Measurements from ENCODE around the gene EPHB4.
A peak's percentile ranks its signal among the peaks of the same experiment; 100 is the strongest.

The EPHB4 gene

DNA sequence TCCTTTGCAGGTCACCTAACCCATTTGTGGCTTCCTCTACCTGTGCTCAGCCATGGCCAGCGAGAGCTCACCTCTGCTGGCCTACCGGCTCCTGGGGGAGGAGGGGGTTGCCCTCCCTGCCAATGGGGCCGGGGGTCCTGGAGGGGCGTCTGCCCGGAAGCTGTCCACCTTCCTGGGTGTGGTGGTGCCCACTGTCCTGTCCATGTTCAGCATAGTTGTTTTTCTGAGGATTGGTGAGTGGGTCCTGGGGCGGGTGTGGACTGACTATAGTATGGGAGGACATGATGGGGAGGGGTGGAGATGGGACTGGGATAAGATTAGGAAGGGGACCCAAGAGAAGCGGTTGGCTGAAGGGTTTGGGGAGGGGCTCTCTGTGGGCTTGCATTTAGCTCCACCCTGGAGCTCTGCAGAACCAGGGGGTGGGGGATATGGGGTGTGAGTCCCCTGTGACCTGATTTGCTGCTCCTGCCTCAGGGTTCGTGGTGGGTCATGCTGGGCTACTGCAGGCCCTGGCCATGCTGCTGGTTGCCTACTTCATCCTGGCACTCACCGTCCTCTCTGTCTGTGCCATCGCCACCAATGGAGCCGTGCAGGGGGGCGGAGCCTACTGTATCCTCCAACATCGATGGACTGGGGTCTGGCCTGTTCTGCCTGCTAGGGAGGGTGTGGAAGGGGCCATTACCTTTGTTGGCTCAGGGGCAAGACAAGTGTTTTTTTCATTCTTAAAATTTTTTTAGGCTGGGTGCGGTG, 27.0 kb upstream of the EPHB4 start:
- DNase-seq (ENCODE audit: low read depth), result no peak

DNA sequence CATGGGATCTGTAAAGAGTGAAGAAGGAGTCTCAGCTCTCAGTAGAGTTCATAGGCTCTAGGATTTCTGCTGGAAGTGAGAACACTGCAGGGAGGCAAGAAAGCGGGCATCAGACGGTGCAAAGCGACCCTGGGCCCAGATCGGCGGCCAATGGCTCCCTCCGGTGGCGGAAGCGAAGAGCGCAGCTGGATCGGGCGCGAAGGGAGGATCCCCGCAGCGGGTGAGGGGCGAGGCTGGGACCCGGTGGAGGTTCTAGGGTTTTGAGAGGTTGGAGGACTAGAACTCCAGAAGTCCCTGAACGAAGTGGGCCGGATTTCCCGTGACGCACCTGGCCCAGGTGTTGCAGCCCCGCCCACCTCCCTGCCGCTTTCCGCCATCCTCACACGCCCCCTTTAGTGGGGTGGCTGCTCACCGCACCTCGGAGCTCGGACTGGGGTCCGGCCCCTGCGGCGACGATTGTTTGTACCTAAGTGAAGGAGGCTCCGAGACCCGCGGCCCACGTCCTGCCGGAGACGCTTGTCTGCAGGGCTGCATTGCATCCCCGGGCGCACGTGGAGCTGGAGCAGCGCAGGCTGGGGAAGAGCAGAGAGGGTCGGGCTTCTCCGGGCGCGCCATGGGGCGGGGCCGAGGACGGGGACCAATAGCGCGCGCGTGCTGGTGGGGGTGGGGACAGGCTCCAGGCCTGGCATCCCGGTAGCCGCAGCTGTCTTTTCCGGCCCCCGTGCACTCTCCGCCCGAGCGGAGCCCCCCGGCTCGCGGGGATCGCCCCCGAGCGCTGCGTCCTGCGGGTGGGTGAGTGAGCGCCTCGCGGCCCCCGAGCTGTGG, 24.9 kb upstream of the EPHB4 start, which contains the start of gene SLC12A9:
Gene SLC12A9, plus strand, starts transcription at position 666 of the 825 bp plus-strand sequence. CDS start 1,485 bp downstream, outside the sequence.
- DNase-seq (ENCODE audit: low read depth), result peak; percentile 64

DNA sequence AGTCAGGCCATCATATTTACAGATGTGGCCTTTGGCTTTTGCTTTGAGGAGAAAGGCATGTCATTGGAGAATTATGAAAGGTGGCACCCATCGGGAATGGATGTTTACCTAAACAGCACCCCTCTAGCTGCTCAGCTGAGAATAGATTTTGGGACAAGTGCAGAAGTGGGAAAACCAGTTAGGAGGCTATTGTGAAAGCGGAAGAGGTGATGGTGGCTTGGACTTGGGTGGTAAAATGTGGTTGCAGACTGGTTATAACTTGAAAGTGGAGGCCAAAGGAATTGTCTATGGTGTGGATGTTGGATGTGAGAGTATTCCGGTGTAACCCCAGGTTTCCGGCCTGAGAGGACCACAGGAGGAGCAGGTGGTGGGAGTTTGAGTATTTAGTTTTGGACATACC, 20.0 kb upstream of the EPHB4 start:
- no peak for DNase-seq (ENCODE audit: low read depth)

DNA sequence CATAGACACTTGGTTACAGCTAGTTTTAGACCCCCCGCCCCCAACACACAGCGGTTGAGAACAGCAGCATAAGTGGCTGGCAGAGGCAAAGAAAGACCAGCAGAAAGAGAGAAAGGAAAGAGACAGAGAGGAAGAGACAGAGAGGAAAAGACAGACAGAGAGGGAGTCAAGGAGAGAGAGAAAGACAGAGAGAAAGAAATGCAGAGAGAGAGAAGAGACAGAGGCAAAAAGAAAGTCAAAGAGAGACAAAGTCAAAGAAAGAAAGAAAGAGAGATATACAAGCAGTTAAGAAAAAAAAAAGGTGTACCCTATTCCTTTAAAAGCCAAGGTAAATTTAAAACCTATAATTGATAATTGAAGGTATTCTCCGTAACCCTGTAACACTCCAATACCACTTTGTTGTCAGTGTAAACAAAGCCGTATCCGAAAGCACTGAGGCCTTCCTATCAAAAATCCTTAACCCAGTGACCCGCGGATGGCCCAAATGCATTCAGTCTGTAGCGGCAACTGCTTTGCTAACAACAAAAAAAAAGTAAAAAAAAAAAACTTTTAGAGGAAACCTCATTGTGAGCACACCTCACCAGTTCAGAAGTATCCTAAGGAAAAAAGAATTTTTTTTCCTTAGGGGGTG, 13.3 kb upstream of the EPHB4 start:
- DNase-seq (ENCODE audit: low read depth), result no peak

DNA sequence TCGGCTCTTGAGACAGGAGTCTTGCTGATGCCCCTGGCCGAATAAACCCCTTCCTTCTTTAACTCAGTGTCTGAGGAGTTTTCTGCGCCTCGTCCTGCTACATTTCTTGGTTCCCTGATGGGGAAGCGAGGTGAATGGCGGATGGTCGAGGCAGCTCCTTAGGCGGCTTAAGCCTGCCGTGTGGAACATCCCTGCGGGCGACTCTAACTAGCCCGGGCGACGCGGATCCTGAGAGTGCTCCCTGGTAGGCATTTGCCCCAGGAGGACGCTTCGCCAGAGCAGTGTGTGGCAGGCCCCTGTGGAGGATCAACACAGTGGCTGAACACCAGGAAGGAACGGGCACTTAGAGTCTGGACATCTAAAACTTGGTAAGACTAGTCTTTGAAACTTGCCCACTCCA, 12.0 kb upstream of the EPHB4 start:
- no peak for DNase-seq (ENCODE audit: low read depth)

DNA sequence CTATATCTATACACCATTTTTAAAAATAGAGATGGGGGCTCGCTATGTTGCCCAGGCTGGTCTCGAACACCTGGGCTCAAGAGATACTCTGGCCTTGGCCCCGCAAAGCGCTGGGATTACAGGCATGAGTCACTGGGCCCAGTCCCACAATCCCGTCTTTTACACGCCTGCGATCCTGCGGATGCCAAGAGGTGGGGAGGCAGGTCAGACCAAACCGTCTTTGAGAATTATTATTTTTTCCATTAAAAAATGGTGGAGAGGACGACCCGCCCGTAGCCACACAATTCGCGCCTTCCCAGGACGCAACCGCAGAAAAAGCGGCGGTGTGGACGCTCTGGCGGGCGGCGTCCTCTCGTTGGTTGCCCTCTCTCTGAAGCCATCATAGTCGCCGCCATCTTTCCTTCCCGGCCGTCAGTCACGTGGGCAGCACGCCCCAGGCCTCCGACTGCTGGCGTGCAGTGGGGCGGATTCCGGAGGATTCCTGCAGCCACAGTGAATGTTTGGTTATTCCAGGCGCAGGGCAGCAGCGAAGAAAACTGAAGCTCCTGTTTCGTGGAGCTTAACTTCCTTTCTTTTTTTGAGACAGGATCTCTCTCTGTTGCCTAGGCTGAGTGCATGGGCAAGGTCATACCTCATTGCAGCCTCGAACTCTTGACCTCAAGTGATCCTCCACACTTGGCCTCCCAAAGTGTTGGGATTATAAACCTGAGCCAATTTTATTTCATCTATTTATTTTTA, 9.9 kb upstream of the EPHB4 start:
- DNase-seq (ENCODE audit: low read depth), result peak; percentile 55

DNA sequence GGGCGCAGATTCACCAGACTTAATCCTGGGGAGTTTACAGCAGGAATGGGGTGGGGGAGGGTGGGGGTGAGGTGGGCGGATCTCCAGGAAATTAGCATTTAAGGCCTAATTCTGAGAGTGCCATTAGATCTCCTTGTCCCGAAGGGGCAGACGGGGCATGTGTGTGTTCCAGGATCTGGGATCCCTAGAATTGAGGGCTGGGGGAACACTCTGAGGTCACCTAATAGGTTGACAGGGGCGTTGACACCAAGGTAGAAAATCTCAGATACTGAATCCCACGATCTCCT, 9.4 kb upstream of the EPHB4 start:
- DNase-seq (ENCODE audit: low read depth), result no peak

DNA sequence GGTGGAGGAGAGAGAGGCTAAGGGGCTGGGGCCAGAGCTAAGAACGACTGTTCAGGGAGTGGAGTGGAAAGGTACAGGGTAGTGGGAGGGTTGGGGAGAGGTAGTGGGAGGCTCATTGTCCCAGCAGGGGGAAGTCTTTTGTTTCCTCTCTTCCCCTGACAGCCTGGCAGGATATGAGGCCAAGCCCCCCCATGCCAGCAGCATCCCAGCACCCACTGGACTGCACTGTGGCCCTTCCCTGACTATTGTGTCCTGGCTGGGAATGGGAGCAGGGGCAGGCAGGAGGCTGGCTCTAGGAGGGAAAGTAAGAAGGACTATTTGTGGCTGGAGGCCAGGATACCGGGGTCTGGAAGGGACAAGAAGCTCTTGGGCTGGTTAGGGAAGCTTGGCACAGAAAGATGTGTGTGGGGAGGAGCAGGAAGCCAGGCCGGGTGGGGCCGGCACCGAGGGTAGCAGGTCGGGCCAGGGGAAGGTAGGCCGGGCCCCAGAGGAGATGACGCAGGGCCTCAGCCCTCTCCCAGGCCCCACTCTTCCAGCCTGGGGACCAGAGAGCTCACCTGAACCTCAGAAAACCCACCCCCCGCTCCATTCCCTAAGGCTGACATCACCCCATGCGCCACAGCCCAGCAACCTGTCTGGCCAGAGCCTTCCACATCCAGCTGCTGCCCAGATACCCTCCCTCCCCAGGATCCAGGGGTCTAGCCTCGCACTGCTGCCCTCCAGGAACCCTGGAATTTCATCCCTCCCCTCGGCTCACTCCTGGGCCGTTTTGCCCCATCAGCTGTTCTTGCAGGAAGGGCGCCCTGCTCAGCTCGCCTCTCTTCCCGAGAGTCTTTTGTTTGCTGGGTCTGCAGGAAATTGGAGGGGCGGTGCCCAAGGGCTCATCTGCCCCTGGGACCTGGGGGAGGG, 8.8 kb upstream of the EPHB4 start:
- DNase-seq (ENCODE audit: low read depth), result no peak

DNA sequence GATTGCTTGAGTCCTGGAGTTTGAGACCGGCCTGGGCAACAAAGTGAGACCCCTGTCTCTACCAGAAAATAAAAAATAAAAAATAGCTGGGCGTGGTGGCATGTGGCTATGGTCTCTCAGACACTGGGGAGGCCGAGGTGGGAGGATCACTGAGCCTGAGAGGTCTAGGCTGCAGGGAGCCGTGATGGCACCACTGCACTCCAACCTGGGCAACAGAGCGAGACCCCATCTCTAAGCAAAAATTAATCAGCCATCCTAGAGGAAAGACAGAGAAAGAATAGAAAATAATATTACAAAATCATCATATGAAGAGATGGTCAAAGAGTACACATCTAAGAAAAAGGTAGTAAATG, 4.9 kb upstream of the EPHB4 start:
- no peak for DNase-seq (ENCODE audit: low read depth)

DNA sequence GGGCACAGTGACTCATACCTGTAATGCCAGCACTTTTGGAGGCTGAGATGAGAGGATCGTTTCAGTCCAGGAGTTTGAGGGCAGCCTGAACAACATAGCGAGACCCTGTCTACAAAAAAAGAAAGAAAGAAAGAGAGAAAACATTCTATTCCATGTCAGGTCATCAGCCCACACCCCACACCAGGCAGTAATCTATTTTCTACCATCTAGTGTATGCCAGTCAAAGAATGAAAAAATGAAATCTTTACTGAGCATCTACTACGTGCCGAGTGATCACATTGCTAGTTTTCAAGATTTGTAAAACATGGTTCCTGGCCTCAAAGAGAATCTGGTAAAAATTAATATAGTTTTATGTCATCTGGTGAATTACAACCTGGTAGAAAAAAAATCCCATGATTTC, 3.1 kb upstream of the EPHB4 start:
- no peak for DNase-seq (ENCODE audit: low read depth)

DNA sequence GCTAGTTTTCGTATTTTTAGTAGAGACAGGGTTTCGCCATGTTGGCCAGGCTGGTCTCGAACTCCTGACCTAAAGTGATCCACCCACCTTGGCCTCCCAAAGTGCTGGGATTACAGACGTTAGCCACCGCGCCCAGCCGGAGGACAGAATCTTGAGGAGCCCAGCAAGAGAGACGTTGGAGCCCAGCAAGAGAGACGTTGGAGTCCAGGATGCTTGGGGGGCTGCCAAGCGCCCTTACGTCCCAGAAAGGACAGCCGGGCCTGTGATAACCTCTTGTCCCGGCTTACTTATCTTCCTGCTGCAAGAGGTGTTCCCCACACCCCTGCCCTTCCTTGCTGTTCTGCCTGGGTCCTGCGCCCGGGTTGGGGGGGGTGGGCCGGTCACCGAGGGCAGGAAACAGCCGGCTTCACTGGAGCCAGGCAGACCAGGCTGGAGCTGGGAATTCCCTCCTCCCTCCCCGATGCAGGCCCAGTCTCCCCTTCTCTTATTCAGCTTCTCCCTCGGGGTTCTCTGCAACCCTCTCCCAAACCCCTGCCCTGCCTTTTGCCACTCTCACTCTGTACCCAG, 1.9 kb upstream of the EPHB4 start:
- DNase-seq (ENCODE audit: low read depth), result no peak

DNA sequence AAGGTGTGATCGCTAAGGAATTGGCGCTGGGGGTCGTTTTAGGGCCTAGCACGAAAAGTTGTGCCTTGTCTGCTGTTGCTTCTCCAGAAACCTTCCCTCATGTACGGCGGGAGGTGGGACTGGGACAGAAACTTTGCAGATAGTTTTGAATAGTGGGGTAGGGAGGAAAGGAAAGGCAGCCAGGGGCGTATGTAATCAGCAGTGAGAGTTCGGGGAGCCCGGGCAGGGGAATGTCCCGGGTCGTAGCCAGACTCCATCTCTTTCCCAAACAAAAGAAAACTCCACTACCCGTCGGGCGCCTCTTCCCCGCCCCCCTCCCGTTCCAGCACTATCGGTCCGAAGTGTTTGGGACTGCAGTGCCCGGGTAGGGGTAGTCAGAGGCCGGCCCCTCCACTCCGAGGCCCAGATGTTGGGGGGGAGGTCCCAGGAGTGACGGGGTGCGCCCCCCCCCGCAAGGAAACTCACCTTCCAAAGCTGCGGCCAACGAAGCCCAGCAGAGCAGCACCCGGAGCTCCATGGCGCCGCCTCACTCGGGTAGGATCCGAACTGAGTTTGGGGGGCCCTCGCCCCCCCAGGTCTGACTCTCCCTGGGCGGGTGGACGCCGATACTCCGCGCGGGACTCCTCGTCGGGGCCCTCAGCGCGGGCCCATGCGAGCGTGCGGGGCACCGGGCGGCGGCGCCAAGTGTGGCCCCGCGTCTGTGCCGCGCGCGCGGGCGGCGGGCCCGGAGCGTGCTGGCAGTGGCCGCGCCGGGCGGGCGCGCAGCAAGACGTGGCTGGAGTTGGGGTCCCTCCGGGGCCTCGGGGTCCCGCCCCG, 601 bp downstream of the EPHB4 start:
- DNase-seq (ENCODE audit: low read depth), result no peak

DNA sequence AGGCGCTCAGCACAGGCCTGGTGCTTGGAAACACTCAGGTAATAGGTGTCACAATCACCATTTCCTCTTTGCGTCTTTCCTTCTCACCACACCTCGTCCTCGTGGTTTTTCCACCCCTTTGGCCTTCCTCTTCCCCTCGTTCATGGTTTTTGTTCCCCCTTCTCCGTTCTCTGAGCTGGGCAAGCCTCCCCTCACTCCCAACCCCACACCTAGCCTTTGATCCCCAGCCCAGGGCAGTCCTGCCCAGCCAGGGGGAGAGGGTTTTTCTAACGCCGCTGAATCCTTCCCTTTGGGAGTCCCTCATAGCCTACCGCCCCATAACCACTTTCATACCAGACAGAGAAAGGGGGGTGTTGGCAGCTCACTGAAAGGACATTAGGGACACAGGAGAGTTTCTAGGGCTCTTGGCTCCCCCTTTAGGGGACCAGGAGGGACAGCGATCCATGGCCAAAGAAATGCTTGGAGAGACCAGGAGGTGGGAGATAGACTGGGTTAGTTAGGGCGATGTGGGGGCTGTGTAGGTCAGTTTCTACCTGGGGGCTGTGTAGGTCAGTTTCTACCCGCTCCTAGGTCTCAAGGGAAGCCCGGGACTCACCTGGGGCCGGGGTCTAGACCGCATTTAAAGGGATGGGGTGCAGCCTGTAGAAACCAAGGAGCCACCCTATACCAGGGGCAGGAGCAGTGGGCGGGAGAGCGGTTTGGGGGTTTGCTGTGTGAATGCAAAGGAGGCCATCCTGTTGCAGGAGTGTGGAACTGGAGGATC, 1.4 kb downstream of the EPHB4 start:
- no peak for DNase-seq (ENCODE audit: low read depth)

DNA sequence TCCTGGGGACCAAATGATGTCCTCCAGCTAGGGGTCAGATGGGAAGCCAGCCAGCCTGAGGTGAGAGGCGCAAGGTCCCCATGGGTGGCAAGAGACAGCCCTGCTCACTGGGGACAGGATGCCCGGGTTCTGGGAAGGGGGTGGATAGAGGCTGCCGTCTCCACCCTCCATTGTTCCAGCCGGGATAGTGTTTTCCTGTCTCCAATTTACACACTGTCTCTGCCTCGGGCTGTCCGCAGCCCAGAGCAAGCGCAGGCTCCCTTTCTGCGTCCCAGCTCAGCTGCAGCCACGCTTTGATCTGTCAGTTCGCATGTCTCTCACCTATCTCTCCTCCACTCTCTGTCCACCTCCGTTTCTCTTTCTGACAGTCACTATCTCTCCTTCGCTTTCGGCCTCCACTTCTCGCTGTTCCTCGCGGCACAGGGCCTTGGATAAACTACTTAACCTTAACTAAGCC, 2.1 kb downstream of the EPHB4 start:
- no peak for DNase-seq (ENCODE audit: low read depth)

DNA sequence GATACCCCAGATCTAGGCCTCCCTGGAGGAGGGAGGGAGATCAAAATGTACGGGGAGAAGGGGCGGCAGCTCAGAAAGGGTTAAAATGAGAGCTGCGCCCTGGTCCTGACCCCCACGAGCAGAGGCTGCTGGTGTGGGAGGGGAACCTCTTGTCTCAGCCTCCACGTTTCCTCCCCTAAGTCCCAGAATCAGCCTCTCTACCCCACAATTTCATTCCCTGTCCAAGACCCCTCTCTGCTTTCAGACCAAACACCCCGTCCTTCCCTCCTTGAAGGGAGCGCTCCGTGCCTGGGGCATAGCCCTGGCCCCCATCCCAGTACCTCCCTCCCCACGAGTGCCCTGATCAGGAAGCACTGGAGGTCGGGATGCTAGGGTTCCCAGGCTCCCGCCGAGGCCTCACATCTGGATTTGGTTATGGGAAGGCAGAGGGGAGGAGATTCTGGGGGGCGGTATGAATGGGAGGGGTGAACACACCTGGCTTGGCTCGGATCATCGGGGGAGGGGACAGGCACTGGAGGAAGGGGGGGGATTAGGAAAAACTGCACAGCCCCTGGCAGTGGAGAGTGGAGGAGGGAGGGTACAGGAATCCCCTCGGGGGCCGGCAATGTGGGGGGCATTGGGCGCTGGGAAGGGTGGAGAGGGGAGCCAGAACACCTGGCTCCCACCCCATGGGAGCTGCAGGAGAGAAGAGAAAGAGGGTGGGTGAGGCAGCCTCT, 2.7 kb downstream of the EPHB4 start:
- DNase-seq (ENCODE audit: low read depth), result no peak

DNA sequence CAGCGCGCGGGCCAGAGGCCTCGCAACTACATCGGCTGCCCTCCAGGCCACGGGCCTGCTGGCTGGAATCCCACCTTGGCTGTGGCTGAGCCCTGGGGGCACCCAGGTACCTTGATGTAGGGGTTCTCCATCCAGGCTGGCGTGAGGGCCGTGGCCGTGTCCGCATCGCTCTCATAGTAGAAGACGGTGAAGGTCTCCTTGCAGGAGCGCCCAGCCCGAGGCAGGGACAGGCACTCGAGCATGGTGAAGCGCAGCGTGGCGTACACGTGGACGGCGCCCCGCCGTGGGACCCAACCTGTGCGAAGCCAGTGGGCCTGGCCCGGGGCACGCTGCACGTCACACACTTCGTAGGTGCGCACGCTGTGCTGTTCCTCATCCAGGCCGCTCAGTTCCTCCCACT, 3.8 kb downstream of the EPHB4 start:
- DNase-seq (ENCODE audit: low read depth), result no peak

DNA sequence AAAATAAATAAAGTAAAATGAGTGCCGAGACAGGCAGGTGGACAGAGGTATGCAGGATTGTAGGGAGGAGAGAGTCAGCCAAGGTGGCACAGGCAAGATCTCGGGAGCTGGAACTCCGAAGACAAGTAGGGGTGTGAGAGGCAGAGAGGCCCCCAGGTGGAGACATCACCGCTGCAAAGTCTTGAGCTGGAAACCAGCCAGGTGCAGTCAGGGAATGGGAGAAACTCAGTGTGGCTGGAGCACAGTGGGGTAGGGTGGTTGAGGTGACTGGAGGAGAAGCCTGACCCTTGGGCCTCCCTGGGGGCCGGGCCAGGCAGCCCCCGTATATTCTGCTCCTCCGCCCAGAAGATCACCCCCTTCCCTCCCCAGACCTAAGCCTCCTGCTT, 4.2 kb downstream of the EPHB4 start:
- DNase-seq (ENCODE audit: low read depth), result no peak

DNA sequence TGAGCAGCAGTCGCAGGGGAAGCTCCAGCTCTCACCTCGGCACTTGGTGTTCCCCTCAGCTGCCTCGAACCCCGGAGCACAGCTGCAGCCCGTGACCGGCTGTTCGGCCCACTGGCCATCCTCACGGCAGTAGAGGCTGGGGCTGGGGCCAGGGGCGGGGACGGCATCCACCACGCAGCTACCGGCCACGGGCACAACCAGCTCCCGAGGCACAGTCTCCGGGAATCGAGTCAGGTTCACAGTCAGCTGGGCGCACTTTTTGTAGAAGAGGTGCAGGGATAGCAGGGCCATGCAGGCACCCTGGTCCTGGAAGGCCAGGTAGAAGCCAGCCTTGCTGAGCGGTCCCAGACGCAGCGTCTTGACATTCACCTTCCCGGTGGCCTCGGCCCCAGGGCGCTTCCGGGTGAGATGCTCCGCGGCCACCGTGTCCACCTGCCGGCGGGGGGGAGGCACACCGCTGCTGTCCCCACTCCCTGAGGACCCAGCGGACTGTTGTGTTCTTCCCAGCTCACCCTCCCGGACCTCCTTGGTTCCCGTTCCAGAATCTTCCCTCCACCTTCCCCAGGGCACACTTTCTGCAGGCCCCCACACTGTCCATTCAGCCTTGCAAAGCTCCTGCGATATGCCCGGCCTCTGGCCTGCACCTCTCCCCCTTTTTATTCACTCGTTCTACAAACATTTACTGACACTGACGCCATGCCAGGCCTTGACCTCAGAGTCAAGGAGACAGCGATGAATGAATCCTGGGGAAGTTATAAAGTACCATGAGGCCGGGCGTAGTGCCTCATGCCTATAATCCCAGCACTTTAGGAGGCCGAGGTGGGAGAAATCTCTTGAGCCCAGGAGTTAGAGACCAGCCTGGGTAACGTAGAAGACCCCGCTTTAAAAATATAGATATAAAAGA, 4.8 kb downstream of the EPHB4 start:
- no peak for DNase-seq (ENCODE audit: low read depth)

All from stimulated activated CD8-positive, alpha-beta memory T cell treated with anti-CD3 and anti-CD28 coated beads, Interleukin-12 subunit alpha, Interleukin-12 subunit beta, amount 100 ng/mL, for 1 hour (primary cell).